Astrocyte (in vitro differentiated cells and primary cell): ENCODE measurements around the gene NOTCH2. TPM values are rescaled to one million over a fixed set of nuclear protein-coding genes. Genes with fewer than 3 reads are reported as not detected.
A peak's percentile ranks its signal among the peaks of the same experiment; 100 is the strongest.
"Not testable (repeated sequence)": the region's sequence is repeated elsewhere in the genome, so short reads cannot be mapped to it uniquely, and the experiment has no call there.

ENCODE experiments used
- DNase-seq: peaks from one replicate; pipeline ENCODE4 v3.0.0-alpha.2; 2010; ENCODE audit warnings: low read depth
- FAIRE-seq: peaks from 2 replicates; lab custom pipeline; 2011; peaks lifted over from hg19 to GRCh38; lab: Jason Lieb, UNC
- H2AFZ ChIP-seq: 2 replicates; pipeline ENCODE4 v1.6.0; 2012; ENCODE audit warnings: low read depth, low read length, inconsistent platforms
- H3K27ac ChIP-seq: 2 replicates; pipeline ENCODE4 v1.5.1; 2011; ENCODE audit warnings: low read depth, low read length, inconsistent platforms
- H3K27me3 ChIP-seq: 2 replicates; pipeline ENCODE4 v1.6.0; 2011; ENCODE audit warnings: low read length, inconsistent platforms; ENCODE audit not compliant: insufficient read depth
- H3K36me3 ChIP-seq: 2 replicates; pipeline ENCODE4 v1.5.1; 2011; ENCODE audit warnings: low read length, inconsistent platforms; ENCODE audit not compliant: insufficient read depth
- H3K4me1 ChIP-seq: 2 replicates; pipeline ENCODE4 v1.5.1; 2011; ENCODE audit warnings: low read length, inconsistent platforms; ENCODE audit not compliant: insufficient read depth
- H3K4me2 ChIP-seq: 2 replicates; pipeline ENCODE4 v1.6.0; 2012; ENCODE audit warnings: low read length, inconsistent platforms
- H3K4me3 ChIP-seq: 2 replicates; pipeline ENCODE4 v1.5.1; 2011; ENCODE audit warnings: low read depth, mild to moderate bottlenecking, low read length, inconsistent platforms; ENCODE audit not compliant: insufficient read depth
- H3K79me2 ChIP-seq: 2 replicates; pipeline ENCODE4 v1.6.0; 2012; ENCODE audit warnings: mild to moderate bottlenecking, low read length, inconsistent platforms; ENCODE audit not compliant: insufficient read depth
- H3K9ac ChIP-seq: 2 replicates; pipeline ENCODE4 v1.6.0; 2012; ENCODE audit warnings: mild to moderate bottlenecking, low read length, inconsistent platforms
- H3K9me3 ChIP-seq: 2 replicates; pipeline ENCODE4 v1.5.1; 2012; ENCODE audit warnings: low read depth, mild to moderate bottlenecking, low read length, inconsistent platforms; ENCODE audit not compliant: insufficient read depth
- H4K20me1 ChIP-seq: 2 replicates; pipeline ENCODE4 v1.6.0; 2012; ENCODE audit warnings: low read length, inconsistent platforms; ENCODE audit not compliant: insufficient read depth
- H3K27ac Mint-ChIP-seq: one replicate; pipeline ENCODE4 v1.8.0; 2021; ENCODE audit warnings: mild to moderate bottlenecking, mixed read lengths; ENCODE audit not compliant: unreplicated experiment
- H3K27me3 Mint-ChIP-seq: one replicate; pipeline ENCODE4 v1.8.0; 2021; ENCODE audit warnings: low read depth, mixed read lengths; ENCODE audit not compliant: unreplicated experiment
- H3K36me3 Mint-ChIP-seq: one replicate; pipeline ENCODE4 v1.8.0; 2021; ENCODE audit warnings: low read depth, mixed read lengths; ENCODE audit not compliant: unreplicated experiment
- H3K4me1 Mint-ChIP-seq: one replicate; pipeline ENCODE4 v1.8.0; 2021; ENCODE audit warnings: low read depth, mixed read lengths; ENCODE audit not compliant: unreplicated experiment
- H3K4me3 Mint-ChIP-seq: one replicate; pipeline ENCODE4 v1.8.0; 2021; ENCODE audit warnings: mild to moderate bottlenecking, moderate library complexity, mixed read lengths; ENCODE audit not compliant: unreplicated experiment
- H3K9me3 Mint-ChIP-seq: one replicate; pipeline ENCODE4 v1.8.0; 2021; ENCODE audit warnings: mild to moderate bottlenecking, mixed read lengths; ENCODE audit not compliant: unreplicated experiment
- total RNA-seq: library from RNA; stranded (reverse); gene quantifications from 2 replicates; pipeline ENCODE4 v1.2.1, GENCODE V29; 2021

Gene NOTCH2
- total RNA-seq, 1 donor from 2014 or later: 194 TPM

DNA sequence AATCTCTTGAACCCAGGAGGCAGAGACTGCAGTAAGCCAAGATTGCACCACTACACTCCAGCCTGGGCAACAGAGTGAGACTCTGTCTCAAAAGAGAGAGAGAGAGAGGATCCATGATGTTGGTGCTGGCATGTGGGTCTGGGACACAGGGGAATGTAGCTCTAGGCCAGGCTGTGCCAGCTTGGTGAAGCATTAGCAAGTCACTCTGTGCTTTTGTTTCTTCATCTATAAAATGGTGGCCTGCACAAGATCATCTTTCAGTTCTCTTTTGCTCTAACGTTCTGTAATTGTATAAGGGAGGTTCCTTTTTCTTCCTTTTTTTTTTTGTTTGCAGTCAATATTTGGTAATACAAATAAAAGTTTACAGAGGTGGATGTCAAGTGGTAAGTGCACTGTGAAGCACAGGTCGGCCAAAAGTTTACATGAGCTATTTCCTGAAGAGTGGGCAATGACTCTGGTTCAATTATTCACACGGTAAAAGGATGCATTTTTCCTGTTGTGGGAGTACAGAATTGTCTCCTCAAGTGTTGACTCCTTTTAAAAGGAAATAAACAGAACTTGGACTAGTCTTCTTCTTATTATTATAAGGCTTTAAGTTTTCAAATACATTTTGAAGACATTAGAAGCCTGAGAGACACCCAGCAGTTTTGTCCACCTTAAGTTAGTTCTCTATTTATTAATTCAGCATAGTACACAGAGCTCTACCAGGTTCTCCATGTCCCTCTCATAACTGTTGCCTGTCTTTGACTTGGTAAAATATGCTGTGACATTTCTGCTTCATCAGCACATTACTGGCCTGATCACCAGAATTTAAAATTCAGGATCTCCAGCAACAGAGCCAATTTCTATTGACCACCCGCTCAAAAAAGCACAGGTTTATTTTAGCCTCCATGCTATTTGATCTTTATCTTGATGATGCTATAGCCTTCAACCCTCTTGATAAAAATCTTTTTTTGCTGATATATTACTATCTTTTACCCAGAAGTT lies 23.1 kb upstream of the NOTCH2 start:
- H3K27me3 ChIP-seq, H3K27ac ChIP-seq, H3K79me2 ChIP-seq, H3K36me3 ChIP-seq, H3K27me3 Mint-ChIP-seq, FAIRE-seq, H3K4me1 Mint-ChIP-seq, H3K4me3 Mint-ChIP-seq, H3K27ac Mint-ChIP-seq, DNase-seq, H3K9me3 Mint-ChIP-seq, H3K4me3 ChIP-seq, H3K4me1 ChIP-seq, H3K9me3 ChIP-seq, H3K36me3 Mint-ChIP-seq, H3K4me2 ChIP-seq, H3K9ac ChIP-seq, H2AFZ ChIP-seq, H4K20me1 ChIP-seq: not testable (repeated sequence)

DNA sequence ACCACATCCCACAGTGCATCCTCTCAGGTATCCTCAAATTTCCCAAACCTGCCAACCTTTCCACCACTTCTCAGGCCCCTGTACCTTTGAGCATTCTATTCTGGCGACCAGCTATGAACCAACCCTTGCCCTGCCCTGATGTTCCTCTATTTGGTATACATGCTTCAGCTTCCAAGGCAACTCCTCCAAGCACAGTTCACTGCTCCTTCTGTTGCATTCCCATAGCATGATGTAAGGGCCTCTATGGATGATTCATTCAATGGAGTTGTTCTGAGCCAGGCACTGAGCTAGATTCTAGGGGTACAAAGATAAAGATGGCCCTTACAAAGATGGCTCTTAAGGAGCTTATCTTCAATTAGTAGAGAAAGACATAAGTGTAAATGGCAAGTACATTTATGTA lies 21.4 kb upstream of the NOTCH2 start:
- not testable (repeated sequence) for H2AFZ ChIP-seq, H3K9me3 ChIP-seq, FAIRE-seq, H3K4me1 Mint-ChIP-seq, H3K27ac ChIP-seq, H3K9me3 Mint-ChIP-seq, H3K9ac ChIP-seq, DNase-seq, H3K27me3 ChIP-seq, H3K4me3 ChIP-seq, H3K4me1 ChIP-seq, H3K79me2 ChIP-seq, H3K4me3 Mint-ChIP-seq, H3K36me3 ChIP-seq, H4K20me1 ChIP-seq, H3K27me3 Mint-ChIP-seq, H3K36me3 Mint-ChIP-seq, H3K4me2 ChIP-seq
- H3K27ac Mint-ChIP-seq: peak overlapping the region; percentile 99

DNA sequence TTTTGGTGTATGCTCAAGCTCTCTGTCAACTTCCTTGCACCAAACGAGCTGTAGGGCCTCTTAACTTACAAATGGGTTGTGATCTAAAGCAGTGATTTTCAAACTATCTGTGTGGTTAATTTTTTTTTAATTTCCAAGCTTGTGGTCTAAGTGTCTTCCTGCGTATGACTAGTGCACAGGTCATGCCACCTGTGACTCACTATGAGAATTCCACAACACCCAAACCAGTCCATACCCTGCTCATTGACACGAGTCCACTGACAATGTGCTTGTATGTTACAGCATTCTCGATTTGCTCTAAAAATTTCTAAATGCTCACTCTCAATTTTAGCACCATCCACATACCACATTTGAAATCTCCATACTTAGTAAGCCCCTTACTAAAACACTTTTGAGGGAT lies 18.5 kb upstream of the NOTCH2 start:
- H3K27ac ChIP-seq, H3K27me3 ChIP-seq, H3K9ac ChIP-seq, H2AFZ ChIP-seq, H3K4me1 ChIP-seq, H3K27me3 Mint-ChIP-seq, H3K4me3 Mint-ChIP-seq, FAIRE-seq, H3K4me1 Mint-ChIP-seq, H3K9me3 Mint-ChIP-seq, H3K36me3 ChIP-seq, H3K79me2 ChIP-seq, H3K4me3 ChIP-seq, H4K20me1 ChIP-seq, H3K9me3 ChIP-seq, H3K4me2 ChIP-seq, H3K36me3 Mint-ChIP-seq: not testable (repeated sequence)
- peak overlapping the region; percentile 19 for H3K27ac Mint-ChIP-seq
- peak; percentile 76 for DNase-seq

- not testable (repeated sequence) for H3K36me3 ChIP-seq, H3K27ac Mint-ChIP-seq, DNase-seq, H3K9ac ChIP-seq, H3K27me3 ChIP-seq, H3K4me3 ChIP-seq, H3K4me2 ChIP-seq, H3K9me3 ChIP-seq, H3K4me3 Mint-ChIP-seq, H3K27me3 Mint-ChIP-seq, H3K36me3 Mint-ChIP-seq, H3K9me3 Mint-ChIP-seq, H3K27ac ChIP-seq, H3K4me1 ChIP-seq, H2AFZ ChIP-seq, H3K4me1 Mint-ChIP-seq, H4K20me1 ChIP-seq
- FAIRE-seq: peak; percentile 45
- peaks cover 13% of the 10 kb centered on the region for H3K79me2 ChIP-seq
Measured at GRCh38 chr1:120069920-120070214, 405 bp upstream of the NOTCH2 start.

GRCh38 chr1:120068683-120069066 lies 787 bp downstream of the NOTCH2 start:
- not testable (repeated sequence) for H3K27me3 ChIP-seq, H3K36me3 ChIP-seq, H3K36me3 Mint-ChIP-seq, H3K27ac ChIP-seq, H3K4me1 ChIP-seq, H4K20me1 ChIP-seq, FAIRE-seq, H3K9me3 Mint-ChIP-seq, H3K9me3 ChIP-seq, H2AFZ ChIP-seq, H3K27me3 Mint-ChIP-seq, H3K4me1 Mint-ChIP-seq, H3K27ac Mint-ChIP-seq, DNase-seq
- peak overlapping the region; percentile 75 for H3K4me3 Mint-ChIP-seq
- Histone ChIP-seq H3K79me2 (peaks cover 13% of the 10 kb centered on the region), H3K4me2 (peak overlapping the region; percentile 39), H3K4me3 (peak overlapping the region; percentile 33), H3K9ac (peak overlapping the region; percentile 62)

DNA sequence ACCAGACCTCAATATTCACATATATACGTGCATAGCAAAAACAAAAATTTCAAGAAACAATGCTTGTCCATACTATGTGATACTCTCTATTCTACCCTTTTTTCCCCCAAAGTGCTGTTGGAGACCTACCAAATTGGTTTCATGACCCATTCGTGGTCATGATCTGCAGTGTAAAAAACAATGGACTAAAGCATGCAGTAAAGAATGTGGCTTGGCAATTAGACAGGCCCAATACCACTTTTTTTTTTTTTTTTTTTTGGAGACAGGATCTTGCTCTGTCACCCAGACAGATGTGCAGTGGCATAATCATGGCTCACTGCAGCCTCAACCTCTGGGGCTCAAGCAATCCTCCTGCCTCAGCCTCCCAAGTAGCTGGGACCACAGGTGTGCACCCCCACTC lies 21.3 kb downstream of the NOTCH2 start:
- H3K27ac ChIP-seq, H3K79me2 ChIP-seq, H3K9me3 ChIP-seq, H3K9ac ChIP-seq, H3K4me3 Mint-ChIP-seq, H3K27me3 Mint-ChIP-seq, H3K4me1 Mint-ChIP-seq, H3K27me3 ChIP-seq, H3K36me3 ChIP-seq, H3K4me2 ChIP-seq, H3K4me3 ChIP-seq, H3K27ac Mint-ChIP-seq, H3K9me3 Mint-ChIP-seq, H3K36me3 Mint-ChIP-seq, FAIRE-seq, H4K20me1 ChIP-seq, H2AFZ ChIP-seq, H3K4me1 ChIP-seq: not testable (repeated sequence)
- DNase-seq: peak; percentile 35
